D341Med (cell line): ENCODE measurements around the gene DAP.

ENCODE experiments used
- DNase-seq: peaks from one replicate; pipeline ENCODE4 v3.0.0; 2012; ENCODE audit warnings: low spot score

Gene DAP

DNA sequence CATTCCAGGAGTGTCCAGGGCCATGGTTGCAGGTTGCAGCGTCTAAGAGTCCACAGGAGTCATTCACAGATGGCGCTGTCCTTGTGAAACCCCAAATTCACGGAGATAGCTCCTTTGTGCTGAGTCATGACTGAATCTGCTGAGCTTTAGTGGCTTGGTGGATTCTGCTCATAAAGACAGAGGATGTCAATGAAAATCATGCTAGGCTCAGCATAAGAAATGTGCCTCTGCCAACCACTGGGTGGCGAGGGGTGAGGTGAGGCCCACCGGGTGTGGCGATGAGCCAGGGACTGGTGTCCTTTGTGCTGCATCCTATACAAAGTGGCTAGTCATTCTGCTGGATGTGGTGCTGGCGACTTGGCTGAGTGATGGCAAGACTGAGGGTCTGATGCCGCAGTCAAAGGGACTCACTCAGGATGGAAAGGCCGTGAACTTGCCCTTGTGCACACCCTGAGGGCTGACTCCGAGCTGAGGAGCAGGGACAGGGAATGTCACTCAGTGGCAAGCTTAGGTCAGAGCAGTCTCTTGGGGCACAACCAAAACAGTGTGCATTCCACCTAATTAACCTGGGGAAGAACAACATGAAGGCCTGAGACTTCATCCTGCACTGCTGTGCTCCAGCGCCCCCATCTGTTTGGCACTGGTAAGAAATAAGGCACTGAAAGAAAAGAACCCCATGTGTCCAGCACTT is 71.5 kb downstream of the DAP start:
- peak; percentile 61 for DNase-seq

DNA sequence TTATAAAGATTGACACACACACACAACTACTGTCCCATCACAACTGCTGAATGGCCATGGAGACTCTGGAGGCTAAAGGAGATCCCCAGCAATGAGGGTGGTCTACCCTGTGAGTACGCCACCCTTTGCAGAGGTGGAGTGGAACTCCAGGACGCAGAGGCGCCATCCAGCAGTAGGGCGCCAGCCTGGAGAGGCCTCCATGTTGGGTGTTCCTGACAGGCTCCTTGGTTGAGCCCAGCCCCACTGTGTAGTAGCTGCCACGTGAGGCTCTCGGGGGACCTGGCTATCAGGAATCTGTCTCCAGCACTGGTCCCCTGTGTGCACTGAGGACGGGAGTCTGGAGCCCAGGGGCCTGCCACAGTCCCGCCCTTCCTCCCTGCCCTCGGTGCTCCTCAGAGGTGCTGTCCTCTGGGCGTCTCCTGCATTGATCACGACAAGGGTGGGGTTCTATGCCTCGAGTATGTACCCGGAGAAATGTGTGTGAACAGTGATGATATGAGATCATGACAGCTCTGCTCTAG is 72.3 kb downstream of the DAP start:
- DNase-seq: no peak

DNA sequence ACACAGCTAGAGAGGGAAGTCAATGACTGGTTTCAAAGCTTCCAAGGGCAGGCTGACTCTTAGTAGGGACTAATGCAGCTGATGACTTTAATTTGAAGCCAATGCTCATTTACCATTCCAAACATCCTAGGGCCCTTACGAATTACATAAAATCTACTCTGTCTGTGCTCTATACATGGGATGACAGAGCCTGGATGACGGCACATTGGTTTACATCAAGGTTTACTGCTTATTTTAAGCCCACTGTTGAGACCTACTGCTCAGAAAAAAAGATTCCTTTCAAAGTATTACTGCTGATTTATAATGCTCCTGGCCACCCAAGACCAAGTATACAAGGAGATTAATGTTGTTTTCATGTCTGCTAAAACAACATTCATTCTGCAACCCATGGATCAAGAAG is 74.1 kb downstream of the DAP start:
- no peak for DNase-seq

DNA sequence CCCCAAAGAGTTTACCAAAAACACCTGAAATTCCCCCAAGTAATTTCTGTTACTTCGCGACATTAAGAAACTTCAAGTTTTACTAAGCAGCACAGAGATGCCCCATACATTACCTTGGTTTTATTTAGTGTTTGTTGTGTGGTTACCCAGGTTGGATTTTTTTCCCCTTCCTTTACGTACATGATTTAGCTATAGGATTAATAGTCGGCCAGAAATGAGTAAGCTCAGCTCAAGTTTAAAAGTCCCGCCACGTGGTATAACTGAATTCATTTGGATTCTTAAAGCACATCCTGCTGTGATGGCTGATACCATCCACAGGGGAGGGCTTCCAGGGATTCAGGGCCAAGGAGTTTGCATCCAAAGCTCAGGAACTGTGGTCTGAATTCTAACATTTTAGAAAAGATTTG is 75.9 kb downstream of the DAP start:
- DNase-seq: no peak

DNA sequence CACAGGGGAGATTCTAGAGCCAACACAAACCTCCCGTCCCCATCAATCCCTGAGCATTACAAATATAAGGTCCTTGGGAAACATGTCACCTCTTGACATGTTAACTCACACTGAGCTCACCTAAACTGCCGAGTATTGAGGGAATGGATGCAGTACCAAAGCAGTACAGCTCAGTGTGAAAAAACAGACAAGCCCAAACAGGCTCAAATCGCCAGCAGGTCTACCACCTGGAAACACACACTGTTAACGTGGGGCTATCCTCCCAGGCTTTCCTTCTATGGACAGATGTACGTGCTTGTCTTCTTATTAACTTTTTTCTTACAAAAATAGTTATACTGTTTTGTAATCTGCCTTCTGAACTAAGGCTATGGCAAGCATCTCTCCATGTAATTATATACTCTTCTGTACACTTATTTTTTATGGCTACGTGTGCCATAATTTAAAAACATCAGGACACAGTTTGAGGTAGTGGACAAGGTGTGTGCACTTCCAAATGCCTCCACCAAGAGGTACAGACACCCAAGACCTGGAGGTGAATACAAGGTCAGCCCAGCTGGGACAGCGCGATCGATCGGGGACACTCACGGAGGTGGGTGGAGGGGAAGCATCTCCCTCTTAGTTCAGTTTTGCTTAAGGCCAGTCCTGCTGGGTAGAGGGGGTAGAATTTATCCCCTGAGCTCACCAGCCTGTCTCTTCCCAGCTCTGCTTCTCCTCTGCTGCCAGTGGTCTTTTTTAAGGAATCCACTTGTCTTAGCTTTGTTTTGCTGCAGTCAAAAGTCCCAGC is 76.5 kb downstream of the DAP start:
- DNase-seq: no peak

DNA sequence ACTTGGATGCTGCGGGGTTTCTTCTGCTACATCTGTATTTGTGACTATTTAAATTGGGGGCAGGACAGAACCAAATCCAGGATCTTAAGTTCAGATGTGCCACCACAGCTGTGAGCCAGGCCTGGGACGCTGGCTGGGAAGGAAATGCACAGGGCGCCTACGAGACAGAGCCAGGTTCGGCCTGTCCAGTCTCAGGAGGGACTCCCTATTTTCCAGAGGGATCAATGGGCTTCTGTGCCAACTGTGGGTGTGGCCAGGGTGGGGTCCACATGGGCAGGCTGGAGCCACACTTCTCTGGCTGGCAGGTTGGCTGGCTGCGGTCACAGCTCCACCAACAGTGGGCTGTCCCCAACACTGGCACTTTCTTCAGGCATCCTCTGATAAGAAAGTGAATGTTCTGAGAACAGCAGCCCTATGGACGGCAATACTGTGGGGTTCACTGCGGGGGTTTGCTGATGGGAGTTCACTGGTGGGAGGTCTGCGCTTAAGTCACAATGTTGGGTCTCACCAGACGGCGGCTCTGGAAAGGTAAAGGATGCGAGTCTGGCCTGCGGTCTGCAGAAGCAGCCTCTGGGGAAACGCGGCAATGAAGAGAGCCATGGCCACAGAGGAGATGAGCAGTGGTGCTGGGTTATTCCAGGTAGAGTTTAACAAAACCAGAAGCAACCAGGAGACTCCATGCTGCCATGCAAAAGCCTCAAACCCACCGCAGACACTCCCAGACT is 78.1 kb downstream of the DAP start:
- no peak for DNase-seq

DNA sequence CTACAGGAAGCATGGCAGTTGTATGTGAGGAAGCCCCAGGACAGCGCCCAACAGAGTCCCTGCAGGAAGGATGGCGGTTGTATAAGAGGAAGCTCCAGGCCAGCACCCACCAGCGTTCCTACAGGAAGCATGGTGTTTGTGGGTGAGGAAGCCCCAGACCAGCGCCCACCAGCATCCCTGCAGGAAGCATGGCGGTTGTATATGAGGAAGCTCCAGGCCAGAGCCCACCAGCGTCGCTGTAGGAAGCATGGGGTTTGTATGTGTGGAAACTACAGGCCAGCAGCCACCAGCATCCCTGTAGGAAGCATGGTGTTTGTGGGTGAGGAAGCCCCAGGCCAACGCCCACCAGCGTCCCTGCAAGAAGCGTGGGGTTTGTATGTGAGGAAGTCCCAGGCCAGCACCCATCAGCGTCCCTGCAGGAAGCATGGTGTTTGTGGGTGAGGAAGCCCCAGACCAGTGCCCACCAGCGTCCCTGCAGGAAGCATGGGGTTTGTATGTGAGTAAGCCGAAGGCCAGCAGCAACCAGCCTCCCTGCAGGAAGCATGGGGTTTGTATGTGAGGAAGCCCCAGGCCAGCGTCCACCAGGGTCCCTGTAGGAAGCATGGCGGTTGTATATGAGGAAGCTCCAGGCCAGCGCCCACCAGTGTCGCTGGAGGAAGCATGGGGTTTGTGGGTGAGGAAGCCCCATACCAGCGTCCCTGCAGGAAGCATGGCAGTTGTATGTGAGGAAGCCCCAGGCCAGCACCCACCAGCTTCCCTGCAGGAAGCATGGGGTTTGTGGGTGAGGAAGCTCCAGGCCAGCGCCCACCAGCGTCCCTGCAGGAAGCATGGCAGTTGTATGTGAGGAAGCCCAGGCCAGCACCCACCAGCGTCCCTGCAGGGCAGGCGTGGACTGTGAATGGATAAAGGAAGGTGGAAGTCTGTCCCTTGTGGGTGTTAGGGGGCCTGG is 79.0 kb downstream of the DAP start:
- no peak for DNase-seq

DNA sequence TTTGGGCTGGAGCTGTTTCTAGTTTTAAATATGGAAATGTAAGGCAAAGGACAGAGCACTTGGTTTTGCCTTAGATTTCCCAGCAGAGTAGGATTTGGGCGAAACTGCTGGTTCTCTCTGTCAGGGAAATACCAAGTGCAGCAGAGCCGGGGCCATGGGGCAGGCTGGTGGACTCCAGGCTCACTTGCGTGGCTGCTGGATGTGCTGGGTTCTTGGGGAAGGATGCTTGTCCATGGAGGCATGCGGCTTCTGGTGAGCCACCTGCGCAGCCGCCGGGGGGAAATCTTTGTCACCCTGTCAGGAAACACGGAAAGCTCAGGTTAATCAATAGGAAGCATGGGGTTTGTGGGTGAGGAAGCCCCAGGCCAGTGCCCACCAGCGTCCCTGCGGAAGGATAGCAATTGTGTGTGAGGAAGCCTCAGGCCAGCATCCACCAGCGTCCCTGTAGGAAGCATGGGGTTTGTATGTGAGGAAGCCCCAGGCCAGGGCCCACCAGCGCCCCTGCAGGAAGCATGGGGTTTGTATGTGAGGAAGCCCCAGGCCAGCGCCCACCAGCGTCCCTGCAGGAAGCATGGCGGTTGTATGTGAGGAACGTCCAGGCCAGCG is 80.1 kb downstream of the DAP start:
- DNase-seq: no peak

DNA sequence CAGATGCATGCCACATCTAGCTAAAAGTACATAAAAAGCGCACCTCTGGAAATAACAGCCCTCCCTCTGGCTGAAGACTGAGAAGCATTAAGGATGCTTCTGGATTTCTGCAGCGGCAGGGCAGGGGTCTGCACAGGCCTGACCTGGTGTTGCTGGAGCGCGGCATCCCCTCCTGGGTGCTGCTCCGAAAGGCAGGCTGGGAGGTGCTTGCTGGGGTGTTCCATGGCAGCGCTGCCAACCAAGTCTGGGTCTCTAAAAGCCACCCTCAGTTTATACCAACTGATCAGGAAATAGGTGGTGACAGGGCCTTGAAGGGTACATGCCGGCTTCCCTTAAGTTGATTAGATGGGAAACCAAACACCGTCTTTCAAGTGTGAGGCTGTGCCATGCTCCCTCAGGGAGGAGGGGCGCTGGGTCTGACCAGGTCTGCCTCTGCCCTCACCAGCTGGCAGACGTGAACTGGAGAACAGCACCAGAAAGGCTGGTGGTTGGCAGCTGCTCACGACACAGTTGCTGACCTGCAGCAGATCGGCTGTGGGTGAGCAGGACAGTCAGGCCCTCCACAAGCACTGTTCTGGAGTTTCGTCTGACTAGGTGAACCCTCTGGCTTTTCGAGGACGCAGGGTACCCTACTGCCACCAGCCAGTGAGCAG is 81.6 kb downstream of the DAP start:
- no peak for DNase-seq

DNA sequence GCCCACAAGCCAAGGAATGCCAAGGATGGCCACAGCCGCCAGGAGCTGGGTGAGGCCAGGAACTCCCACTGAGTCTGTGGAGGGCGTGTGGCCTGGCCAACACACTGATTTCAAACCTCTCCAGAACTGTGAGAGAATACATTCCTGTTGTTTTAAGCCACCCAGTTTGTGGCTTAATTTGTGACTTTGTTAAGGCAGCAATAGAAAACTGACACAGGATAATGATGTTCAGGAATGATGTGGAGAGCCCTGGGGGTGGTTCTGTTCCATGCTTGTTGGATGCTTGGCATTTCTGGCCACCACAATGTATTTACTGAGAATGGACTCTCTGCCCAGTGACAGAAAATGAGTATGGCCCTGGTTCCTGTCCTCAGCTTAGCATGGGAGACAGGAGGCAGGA is 82.8 kb downstream of the DAP start:
- no peak for DNase-seq

DNA sequence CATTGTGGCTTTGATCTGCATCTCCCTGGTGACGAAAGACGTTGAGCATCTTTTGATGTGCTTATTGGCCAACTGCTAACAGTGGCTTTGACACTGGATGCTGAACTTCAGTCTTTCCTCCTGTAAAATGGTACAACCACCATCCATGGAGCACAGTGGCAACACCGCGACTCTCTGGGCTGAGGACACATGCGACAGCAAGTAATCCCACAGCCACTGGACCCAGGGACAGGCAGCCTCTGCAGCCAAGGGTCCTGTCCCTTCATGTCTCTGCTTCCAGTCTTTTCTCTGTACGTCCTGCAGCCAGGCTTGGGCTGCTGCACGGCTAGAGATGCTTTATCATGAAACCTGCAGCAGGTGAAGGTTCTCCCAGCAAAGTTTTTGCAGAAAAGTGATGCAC is 83.5 kb downstream of the DAP start:
- DNase-seq: no peak

DNA sequence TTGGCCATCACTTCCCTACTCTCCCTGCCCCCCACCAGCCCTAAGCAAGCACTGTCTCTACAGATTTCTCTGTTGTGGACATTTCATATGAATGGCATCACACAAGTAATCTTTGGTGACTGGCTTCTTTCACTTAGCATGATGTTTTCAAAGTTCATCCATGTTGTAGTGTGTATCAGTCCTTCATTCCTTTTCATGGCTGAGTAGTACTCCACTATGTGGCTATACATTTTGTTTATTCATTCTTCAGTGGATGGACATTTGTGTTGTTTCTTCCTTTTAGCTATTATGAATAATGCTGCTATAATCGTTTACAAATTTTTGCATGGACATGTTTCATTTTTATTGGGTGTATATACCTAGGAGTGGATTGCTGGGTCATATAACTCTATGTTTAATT is 84.1 kb downstream of the DAP start:
- DNase-seq: no peak

DNA sequence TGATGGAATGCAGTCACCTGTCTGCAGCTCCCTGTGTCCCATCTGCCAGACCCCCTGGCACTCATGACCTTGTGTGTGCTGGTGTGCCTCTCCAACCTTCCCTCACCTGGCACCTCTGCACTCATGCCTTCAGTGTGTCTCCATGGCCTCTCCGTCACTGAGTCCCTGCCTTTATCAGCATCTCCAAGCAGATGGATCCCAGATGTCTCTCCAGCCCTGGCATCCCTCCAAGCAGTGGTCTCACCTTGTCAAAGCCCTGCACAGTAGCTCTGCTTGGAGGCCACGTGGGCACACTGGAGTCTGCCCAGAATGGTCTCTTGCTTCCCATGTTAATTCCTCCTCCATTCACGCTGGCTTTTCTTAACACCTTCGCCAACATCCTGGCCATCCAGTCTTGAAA is 84.8 kb downstream of the DAP start:
- no peak for DNase-seq

DNA sequence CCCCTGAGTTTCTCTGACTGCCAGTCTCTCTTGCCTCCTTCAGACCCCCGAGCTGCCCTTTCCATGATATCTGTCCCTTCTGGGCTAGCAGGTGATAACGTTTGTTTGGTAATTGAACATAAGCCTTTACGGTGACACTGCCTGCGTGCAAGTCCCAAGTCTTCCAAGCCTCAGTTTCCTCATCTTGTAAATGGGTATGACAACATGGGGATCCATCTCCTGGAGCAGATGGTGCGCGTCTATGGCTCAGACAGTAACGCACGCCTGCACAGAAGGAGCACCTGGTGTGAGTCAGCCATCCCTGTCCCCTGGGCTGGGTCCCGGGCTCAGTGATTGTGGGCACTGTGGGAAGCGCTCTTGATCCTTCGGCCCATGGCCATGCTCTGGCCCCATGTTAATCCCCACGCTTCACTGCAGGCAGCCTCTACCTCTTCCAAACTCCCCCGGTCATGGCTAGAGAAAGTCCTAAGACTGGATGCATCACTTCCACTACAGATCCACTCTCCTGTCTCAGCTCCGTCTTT is 85.8 kb downstream of the DAP start:
- no peak for DNase-seq

DNA sequence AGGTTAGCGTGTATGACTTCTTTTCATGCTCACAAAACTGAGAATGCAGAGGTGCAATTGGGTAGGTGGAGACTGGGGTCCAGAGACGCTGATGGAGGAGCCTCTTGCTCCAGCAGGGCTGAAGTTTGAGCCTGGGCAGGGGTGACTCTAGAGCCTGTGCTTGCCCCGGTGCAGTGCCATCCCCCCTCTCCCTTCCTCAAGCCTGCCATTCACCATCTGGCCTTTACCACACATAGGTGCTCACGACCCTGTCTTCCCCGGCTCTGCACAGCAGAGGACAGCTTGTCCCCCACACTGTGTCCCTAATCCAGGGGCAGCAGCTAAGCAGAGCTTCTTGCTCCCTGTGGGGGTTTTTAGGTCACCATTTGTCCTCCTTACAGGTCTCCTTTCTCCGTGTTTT is 86.5 kb downstream of the DAP start:
- no peak for DNase-seq

DNA sequence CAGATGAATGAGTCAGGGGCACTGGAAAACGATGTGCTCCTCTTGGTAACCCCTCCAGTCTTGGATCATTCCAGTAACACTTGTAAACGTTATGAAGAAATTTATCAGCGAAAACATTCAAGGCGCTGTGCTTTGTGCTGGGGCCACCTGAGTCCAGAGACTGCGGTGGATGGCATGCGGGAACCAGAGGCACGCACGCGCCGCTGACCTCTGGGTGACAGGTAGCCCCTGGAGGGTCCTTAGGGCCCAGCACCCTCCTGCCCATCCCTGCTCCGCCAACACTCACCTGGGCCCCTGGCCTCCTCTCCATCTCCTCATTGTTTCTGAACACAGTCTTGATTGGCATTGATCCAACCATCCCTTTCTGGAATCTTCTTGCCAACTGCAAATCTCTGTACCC is 86.9 kb downstream of the DAP start:
- DNase-seq: no peak

DNA sequence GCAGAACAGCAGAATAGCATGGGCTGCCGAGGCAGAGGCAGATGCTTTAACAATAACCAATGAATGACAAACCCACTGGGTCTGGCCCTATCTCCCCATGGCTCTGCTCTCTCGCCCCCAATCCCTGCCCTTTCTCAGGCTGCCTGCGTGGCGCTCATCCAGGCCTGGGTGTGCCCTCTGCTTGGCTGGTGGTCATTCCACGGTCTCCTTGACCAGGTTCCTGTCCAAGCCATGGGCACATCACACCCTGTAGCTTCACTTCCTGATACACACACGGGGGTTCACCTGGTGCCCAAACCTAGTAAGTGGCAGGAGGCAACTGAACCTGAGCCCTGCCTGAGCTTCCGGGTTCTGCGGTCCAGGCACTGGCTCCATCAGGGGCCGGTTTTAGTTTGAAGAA is 87.6 kb downstream of the DAP start:
- DNase-seq: no peak

DNA sequence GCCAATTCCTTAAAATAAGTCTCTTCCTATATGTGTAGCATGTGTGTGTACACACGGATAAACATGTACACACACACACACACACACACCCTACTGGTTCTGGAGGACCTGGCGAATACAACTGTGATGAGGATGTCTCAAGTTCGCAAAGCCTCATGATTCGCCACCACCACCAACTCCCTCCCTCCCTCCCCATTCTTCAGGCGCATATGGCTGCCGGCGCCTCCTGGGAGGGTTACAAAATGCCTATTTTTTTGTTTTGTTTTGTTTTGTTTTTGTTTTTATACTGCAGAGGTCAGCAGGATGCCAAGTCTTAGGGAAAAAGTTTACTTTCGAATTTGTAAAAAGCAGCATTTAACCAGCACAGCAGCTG is 88.0 kb downstream of the DAP start:
- DNase-seq: no peak

DNA sequence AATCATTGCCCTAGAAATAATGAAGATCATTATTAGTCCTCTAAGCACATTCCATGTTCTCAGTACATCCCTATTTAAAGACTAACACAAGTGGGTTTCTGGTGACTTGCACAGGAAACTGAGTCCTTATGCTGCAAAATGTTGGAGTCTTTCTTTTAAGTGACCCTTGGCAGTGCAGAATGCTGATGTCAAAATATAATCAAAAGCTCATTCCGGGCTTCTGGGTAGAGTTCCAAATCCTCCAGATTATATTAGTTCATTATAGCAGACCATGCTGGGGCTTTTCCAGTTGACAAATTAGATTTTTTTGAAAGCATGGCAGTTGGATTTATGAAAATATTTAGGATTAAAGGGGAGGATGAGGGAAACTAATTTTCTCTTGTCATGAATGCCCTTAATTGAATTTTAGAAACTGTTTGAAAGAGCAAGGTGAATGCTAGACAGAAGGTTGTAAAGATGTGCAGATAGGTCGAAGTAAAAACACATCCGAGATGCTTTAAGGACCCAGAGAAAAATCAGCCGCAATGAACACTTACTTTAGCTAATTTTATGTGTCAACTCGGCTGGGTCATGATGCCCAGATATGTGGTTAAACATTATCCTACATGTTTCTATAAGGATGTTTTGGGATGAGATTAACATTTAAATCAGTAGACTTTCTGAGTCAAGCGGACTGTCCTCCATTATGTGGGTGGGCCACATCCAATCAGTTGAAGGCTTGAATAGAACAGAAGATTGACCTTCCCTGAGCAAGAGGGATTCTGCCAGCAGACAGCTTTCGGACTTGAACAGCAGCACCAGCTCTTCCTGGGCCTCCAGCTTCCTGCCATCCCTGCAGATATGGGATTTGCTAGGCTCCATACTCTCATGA is 88.7 kb downstream of the DAP start:
- no peak for DNase-seq
